Stimulated activated CD4-positive, alpha-beta T cell treated with anti-CD3 and anti-CD28 coated beads, Interleukin-15, amount 100 ng/mL, for 1 hour (primary cell): ENCODE data around the gene TMEM107.
"Not testable (repeated sequence)": the region's sequence is repeated elsewhere in the genome, so short reads cannot be mapped to it uniquely, and the experiment has no call there.

Experiments
- DNase-seq, 2 donors: peaks; one replicate each; pipeline ENCODE4 v3.0.0-alpha.2; 2020; ENCODE audit warnings: low read depth in 1 of 2, low spot score in 1 of 2

TMEM107 gene

DNA sequence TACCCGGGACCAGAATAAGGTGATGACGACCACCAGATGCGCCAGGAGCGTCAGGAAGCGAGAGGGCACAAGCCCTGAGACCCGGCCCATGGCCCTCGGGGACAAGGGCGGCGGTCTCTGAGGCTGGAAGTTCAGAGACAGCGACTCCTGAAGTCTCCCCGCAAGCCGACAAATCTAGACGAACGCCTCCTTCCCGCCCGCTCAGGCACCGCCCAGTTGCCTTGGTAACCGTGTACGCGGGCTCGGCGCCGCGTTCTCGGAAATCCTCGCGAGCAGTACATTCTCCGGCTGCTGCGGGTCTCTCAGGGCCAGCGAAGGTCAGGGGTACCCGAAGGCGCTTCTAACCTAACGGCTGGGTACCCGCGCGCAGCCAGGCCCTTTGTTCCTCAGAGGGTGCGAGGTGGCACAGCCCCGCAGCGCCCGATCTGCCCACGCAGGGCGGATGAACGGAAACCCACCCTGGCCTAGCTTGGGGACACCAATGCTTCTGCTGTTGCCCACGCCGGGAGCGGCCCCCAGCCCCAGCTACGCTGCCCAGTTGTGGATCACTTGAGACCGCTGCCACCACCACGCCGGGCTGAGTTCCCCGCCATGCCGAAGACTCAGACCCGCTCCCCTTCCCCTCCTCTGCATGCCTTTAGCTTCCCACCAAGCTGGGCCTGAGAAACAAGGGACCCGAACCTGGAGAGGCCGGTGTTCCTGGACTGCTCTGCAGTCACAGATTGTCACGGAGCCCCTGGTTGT, at the start of gene TMEM107:
Gene TMEM107 (minus strand): TSS at position 184 of the 744 bp plus-strand sequence. CDS start 94 bp downstream, at position 90.
- peak; percentile 71 to 73 for DNase-seq

DNA sequence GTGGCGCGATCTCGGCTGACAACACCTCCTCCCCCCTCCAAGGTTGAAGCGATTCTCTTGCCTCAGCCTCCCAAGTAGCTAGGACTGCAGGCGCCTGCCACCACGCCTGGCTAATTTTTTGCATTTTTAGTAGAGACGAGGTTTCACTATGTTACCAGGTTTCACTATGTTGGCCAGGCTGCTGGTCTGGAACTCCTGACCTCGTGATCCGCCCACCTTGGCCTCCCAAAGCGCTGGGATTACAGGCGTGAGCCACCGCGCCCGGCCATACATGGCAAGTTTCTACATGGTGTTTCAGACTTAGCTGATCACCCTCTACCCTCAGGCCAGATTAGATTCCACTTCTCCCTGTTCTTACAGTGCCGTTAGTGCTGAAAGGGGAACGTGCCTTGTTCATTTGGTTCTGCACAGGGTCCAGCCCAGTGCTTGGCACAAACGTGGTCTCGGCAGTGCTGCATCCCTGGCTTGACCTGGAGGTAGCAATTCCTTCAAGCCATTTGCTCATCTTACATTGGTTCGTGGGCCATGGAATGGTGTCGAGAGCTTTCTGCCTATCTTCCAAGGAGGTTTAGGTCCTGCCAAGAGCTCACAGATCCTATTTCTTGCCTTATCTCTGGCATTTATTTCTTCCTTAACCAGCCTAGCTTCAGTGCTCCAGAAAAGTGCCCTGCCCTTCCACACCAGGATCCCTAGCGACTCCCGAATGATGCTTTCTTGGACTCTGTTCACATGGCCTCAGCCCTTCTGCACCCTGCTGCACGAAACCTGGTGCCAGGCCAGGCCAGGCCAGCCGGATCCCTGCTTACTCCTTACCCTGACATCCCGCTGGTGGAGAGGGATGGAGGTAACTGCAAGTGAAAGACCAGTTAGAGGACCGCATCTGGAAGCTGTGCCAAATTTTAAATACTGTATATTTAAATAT, 49.0 kb upstream of the TMEM107 start:
- DNase-seq, result no peak

DNA sequence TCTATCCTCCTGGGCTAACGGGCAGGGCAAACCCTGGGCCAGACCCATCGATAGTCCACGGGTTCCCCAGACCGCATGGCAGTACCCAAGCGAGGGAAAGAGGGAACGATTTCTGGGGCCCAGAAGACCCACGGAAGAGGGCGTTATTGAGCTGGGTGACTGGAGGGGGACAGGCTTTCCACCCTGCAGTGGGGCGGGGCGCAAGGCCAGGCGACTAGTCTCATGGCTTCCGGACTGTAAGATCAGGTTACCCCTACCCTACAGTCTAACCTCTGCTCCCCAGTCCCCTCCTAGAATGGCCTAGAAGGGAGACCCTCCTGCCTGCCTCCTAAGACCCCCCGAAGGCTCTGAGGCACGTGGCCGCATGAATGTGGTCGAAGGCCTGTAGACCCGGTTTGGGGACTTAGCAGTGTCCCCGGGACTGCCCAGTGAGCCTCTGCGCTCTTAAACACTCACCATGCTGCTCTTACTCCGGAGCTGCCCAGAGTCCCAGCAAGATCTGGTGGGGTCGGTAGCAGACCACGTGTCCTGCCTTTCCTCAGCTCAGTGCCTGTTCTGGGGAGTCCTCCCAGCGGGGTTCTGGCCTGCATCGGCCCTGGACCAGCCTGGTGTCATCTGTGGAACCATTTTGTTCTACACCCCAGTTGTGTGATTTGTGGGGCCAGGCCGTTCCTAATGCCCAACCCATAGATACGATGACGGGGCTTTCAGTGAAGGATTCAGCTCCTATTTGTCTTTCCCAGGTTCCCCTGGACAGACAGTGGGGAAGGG, 47.4 kb upstream of the TMEM107 start:
- no peak for DNase-seq

DNA sequence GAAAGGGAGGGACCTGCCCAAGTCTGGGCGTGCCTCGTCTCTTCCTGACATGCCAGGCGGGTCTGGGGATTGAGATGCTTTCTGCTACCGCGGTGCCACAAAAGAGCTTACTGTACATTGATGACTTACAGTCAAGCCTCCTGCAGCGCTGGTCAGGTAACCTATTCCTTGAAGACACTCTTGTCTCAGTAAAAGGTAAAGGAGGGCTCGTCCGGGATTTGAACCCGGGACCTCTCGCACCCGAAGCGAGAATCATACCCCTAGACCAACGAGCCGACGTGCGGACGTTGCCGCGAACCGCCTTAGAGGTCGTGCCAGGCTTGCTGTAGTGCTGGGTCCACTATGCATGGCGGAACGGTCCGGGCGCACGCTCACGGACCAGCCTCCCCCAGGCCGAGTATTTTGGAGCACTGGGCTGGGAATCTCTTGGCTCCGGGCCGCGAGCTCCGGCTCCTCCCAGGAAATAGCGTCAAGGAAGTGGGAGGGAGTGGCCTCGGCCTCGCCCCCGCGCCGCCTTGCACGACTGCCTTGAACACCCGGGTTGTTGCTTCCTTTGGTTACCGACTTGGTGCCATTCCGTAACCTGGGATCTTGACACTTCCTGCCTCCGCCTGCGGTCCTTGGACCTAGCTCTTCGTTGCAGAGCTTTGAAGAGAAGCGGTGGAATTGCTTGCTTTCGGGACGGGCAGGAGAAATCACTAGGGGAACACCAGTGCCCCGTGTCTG, 46.6 kb upstream of the TMEM107 start:
- DNase-seq, result peak; percentile 78 to 86

DNA sequence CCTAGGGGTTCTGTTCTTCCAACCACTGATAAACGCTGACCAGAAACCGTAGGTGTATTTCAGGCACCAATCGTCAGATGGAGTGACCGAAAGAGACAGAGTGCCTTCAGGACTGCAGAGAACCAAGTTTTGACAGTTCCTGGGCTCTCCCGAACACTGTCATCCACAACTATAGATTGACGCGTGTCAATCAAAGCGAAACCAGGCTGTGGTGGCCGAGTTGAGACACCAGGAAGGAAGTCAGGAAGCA, 46.1 kb upstream of the TMEM107 start:
- no peak for DNase-seq

DNA sequence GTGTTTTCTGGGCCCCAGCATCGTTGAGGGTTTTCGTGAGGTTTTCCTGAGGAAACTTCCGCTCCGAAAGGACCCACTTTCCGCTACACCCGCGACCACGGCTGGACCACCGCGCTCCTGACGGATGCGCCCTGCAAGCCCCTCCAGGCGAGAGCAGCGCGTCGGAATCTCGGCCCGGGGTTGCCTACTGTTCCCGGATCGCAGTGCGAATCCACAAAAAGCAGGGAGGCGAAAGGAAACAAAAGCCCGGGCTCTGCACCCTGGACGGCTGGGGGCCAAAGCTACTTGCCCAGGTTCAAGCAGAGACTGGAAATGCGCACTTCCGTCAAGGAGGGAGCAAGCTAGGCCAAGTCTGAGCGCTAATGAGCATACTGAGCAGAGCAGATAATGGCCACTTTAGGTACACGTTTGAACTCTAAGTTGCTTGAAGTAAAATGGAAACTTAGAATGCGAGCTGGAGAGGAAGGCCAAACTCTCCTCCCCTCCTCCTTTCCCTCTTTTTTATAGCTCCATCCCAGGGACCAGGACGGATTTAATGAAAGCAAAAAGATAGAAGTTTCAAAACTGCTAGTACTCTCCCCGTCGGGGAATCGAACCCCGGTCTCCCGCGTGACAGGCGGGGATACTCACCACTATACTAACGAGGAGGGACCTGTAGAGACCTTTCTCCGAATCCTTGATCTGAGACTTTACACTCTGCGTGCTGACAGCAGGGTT, 45.6 kb upstream of the TMEM107 start:
- DNase-seq, result peak; percentile 80 to 86

DNA sequence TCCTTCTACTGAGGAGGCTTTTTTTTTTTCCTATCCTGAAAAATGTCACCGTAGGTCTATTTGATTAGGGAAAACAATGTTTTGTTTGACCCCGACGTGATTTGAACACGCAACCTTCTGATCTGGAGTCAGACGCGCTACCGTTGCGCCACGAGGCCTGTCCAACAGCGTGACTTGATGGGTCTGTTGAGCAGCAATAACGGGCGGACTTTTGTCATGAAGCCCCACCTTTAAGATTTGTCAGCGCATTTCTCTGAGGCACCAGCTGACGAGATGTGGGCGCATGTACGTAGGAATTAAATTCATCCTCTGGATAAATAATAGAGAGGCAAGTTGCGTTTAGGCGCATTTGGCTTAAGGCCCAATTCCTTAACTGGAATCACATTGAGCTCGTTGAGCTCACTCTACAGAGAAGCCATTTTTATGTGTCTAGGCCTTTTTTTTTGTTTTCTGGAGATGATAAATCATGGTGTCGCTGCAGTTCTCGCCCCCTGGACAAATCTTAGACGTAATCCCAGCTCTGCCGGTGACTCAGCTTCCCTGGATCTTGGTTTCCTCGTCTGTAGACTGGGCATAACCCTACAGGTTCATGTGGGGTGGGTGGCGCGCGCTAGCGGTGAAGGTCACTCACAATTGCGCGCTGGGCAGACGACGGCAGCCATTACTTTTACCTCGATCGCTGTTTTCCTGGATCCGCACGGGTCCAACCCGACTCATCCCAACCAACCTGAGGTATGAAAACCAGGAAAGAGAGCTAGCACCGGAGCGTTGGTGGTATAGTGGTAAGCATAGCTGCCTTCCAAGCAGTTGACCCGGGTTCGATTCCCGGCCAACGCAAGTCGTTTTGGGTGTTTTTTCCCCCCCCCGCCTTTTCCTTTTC, 44.8 kb upstream of the TMEM107 start:
- DNase-seq, result peak; percentile 70 to 91

DNA sequence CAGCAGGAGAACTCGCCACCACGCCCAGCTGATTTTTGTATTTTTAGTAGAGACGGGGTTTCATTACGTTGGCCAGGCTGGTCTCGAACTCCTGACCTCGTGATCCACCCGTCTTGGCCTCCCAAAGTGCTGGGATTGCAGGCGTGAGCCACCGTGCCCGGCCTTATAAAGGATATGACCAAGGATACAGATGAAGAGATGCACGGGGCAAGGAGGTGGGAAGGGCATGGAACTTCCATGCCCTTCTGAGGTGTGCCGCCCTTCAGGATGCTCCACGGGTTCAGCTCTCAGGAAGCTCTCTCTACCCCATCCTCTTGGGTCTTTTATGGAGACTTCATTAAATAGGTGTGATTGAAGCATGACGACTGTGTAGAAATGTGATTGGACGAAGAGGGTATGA, 37.8 kb upstream of the TMEM107 start:
- DNase-seq, result not testable (repeated sequence)

DNA sequence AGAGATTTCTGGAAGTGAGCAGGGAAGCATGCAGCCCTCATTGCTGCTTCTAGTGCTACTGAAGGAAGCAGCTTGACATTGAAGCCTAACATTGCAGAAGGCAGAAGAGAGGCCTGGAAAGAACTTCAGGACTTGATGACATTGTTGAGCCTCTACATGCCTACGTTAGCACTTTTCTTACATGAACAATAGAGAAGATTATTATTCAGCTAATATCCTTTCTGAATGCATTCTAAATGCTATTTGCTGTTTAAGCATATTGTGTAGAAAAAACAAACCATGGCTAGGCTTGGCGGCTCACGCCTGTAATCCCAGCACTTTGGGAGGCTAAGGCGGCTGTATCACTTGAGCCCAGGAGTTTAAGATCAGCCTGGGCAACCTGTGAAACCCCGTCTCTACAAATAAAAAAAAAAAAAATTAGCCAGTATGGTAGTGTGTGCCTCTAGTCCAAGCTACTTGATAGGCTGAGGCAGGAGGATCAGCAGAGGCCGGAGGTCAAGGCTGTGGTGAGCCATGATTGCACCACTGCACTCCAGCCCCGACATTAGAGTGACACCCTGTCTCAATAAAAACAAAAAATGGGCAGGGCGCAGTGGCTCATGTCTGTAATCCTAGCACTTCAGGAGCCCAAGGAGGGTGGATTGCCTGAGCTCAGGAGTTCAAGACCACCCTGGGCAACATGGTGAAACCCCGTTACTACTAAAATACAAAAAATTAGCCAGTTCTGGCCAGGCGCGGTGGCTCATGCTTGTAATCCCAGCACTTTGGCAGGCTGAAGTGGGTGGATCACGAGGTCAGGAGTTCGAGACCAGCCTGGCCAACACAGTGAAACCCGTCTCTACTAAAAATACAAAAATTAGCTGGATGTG, 36.4 kb upstream of the TMEM107 start:
- DNase-seq, result no peak

DNA sequence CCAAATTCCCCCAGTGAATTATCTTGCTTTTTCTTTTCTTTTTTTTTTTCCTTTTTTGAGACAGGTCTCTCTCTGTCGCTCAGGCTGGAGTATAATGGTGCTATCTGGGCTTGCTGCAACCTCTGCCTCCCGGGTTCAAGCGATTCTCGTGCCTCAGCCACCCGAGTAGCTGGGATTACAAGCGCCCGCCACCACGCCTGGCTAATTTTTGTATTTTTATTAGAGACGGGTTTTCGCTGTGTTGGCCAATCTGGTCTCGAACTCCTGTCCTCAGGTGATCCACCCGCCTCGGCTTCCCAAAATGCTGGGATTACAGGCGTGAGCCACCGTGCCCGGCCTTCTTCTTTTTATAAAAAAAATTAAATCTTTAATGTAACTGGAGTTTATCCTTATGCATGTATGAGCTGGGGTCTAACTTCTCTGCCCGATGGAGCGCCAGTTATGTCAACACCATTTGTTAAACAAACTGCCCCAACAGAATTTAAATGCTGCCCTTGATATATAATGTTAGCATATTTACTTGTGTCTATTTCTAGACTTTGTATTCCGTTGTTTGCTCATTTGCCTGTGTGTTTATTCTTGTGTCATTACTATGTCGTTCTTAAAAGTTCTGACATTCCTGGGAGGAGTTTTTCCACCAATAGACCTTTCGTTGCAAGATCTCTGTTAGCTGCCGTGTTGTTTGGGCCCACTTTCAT, 34.7 kb upstream of the TMEM107 start:
- no peak for DNase-seq

DNA sequence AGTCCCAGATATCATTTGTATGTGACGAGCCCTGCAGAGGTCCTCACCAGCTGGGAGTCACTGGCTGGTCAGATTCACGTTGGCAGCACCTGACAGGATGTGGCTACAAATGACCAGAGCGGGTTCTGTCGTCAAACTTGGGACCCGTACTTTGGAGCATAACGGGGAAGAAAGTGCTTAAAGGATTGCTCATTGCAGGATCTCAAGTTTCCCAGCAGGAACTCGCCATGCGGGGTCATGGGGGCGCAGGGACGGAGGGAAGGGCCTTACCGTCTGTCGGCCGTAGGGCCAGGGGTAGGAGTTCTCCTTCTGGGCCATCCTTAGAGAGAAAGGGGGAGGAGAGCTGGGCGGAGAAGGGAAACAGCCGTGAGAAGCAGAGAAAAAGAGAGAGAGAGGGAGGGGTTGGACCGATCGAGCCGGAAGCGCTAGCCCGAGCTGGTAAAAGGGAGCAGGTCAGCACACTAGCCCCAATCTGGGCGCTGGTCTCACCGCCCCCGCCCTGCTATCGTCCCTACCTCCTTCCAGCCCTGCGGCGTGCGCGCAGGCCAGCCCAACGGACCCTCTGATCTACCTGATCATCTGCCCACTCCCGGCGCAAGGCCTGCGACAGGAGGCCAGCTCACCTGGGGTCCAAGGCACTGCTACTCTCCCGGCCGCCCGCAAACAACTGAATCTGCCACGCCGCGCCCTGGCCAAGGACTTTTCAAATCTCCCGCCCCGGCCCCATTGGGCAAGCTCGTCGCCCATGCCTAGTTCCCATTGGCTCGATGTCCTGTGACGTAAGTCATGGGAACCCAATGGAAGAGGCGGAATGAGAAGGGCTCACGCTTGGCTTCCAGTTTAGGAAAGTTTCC, 34.0 kb upstream of the TMEM107 start, which contains the start of gene AURKB:
Gene AURKB (minus strand): TSS at position 669 of the 854 bp plus-strand sequence. CDS start 351 bp downstream, at position 318.
- peak; percentile 73 to 76 for DNase-seq

DNA sequence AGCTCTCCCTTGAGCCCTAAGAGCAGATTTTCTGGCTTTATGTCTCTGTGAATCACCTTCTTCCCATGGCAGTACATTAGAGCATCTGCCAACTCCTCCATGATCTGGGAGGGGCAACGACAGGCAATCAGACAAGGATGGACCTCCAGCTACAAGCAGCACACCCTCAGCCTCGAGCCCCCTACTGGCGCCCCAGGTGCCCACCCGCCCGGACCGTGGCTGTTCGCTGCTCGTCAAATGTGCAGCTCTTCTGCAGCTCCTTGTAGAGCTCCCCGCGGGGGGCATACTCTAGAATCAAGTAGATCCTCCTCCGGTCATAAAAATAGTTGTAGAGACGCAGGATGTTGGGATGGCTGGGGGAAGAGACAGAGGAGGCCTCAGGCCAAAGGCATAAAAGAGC, 30.4 kb upstream of the TMEM107 start:
- DNase-seq, result no peak

DNA sequence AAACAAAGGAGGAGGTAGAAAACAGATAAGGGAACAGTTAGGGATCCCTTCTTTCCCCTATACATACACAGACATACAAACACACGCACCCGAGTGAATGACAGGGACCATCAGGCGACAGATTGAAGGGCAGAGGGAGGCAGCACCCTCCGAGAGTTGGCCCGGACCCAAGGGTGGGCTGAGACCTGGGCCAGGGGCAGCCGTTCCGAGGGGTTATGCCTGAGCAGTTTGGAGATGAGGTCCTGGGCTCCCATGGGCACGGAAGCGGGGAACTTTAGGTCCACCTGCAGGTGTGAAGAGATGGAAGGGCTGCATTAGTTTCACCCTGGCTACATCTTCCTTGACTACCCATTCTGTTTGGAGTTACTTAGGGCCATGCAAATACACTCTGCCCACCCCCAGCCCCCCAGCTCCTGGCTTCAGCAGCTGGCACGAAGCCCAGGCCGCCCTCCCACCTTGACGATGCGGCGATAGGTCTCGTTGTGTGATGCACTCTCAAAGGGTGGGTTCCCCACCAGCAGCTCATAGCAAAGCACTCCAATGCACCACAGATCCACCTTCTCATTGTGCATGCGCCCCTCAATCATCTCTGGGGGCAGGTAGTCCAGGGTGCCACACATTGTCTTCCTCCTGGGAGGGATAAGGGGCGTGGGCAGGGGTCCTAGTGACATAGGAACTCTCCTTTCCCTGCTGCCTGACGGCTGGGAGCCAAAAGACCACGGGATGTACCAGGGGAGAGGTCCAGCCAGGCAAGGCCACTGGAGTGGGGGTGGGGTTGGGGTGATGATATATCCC, 28.8 kb upstream of the TMEM107 start:
- no peak for DNase-seq

DNA sequence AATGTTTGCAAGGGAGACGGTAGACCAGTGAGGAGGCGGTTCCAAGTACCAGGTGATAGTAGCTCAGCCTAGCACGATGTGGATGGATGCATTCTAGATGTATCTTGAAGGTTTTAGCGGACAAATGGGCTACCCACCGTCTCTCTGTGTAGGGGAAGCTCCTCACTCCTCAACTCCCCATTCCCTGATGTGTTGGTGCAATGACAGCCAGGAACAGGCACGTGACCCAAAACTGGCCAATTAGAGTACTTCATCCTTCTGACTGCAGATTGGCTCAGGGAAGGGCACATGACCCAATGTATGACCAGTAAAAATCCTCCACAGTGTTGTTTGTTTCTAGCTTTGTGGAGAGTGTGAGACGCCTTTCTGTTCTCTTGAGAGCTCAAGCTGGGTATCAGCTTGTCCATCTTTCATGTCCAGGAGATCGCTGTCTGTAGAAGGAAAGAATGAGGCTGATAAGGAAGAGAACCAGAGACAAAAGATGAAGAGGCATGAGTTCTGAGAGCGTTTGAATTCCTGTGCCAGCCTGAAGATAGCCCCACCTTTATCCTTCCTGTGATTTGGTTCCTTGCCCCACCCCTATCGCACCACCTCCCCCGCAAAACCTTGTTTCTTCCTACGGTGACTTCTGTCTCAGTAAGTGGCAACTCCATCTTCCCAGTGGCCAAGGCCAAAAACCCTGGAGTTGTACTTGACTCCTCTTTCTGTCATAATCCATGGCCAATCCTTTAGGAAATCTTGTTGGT, 16.1 kb upstream of the TMEM107 start:
- DNase-seq, result no peak

DNA sequence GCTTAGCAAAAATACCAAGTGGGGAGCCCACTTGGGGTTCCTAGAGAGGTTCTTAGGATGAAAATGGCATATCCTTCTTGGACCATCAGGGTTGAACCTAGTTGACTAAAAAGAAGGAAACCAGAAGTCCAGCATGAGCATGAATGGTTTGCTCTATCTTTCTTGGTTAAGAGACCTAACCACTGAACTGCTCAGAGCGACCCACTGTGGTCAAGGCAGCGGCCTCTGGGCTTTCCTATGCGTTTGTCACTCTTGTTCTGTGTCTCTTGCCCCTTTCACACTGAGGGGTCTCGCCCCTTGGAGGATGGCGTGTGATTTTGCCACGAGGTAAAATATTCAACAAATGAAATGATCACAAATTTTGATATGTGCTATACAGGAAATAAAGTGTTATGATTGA, 14.3 kb upstream of the TMEM107 start:
- DNase-seq, result no peak
